Lung microvascular endothelial cell (primary cell): ENCODE results near the gene SNTG2. TPM values are rescaled to one million over a fixed set of nuclear protein-coding genes. Genes with fewer than 3 reads are reported as not detected.
A peak's percentile ranks its signal among the peaks of the same experiment; 100 is the strongest.

Experiments
- DNase-seq, 2 donors: peaks; one replicate each; pipeline versions ENCODE4 v3.0.0 to v3.0.0-alpha.2; 2010; ENCODE audit warnings: low read depth in 2 of 2
- total RNA-seq: library from RNA; depleted of rRNA; stranded (reverse); fragments of >200 nt; gene quantifications from 2 replicates; pipeline ENCODE4 v1.2.1, GENCODE V29; 2014

The SNTG2 gene
- total RNA-seq, 1 donor from 2014 or later, result 0.79 TPM

GRCh38 chr2:1137913-1138391 is 187.3 kb downstream of the SNTG2 start:
- DNase-seq, result no peak

- peak in 1 of 2 donors; percentile 18 for DNase-seq
Observed at GRCh38 chr2:1140389-1141003, 189.8 kb downstream of the SNTG2 start.

- DNase-seq, result peak in 1 of 2 donors; percentile 8
Observed at GRCh38 chr2:1141079-1141478, 190.4 kb downstream of the SNTG2 start.

GRCh38 chr2:1143129-1143528 is 192.5 kb downstream of the SNTG2 start:
- DNase-seq, result no peak

GRCh38 chr2:1147873-1148612 is 197.4 kb downstream of the SNTG2 start:
- no peak for DNase-seq

- DNase-seq, result no peak
Observed at GRCh38 chr2:1150724-1151511, 200.3 kb downstream of the SNTG2 start.

GRCh38 chr2:1152375-1152774 is 201.7 kb downstream of the SNTG2 start:
- no peak for DNase-seq

- no peak for DNase-seq
Observed at GRCh38 chr2:1153920-1154319, 203.3 kb downstream of the SNTG2 start.

- DNase-seq, result no peak
Observed at GRCh38 chr2:1154710-1155594, 204.3 kb downstream of the SNTG2 start.

GRCh38 chr2:1156059-1156458 is 205.4 kb downstream of the SNTG2 start:
- no peak for DNase-seq

- no peak for DNase-seq
Observed at GRCh38 chr2:1156531-1156930, 205.9 kb downstream of the SNTG2 start.

- no peak for DNase-seq
Observed at GRCh38 chr2:1157107-1157506, 206.5 kb downstream of the SNTG2 start.

GRCh38 chr2:1159013-1159412 is 208.4 kb downstream of the SNTG2 start:
- no peak for DNase-seq

- DNase-seq, result no peak
Observed at GRCh38 chr2:1162246-1162645, 211.6 kb downstream of the SNTG2 start.

- DNase-seq, result peak in 1 of 2 donors; percentile 4
Observed at GRCh38 chr2:1162768-1163584, 212.3 kb downstream of the SNTG2 start.

- DNase-seq, result no peak
Observed at GRCh38 chr2:1166976-1167375, 216.3 kb downstream of the SNTG2 start.

- DNase-seq, result no peak
Observed at GRCh38 chr2:1168846-1169245, 218.2 kb downstream of the SNTG2 start.

- DNase-seq, result no peak
Observed at GRCh38 chr2:1169291-1169949, 218.8 kb downstream of the SNTG2 start.

GRCh38 chr2:1170241-1170640 is 219.6 kb downstream of the SNTG2 start:
- DNase-seq, result peak in 1 of 2 donors; percentile 4

- no peak for DNase-seq
Observed at GRCh38 chr2:1170711-1171110, 220.1 kb downstream of the SNTG2 start.
